ENCODE data around the gene TOM1L2. TPM values are rescaled to one million over a fixed set of nuclear protein-coding genes. Genes with fewer than 3 reads are reported as not detected.

TOM1L2 gene
- total RNA-seq, 3 donors from 2014 or later = 67.8 to 101 (median 87.7) TPM

DNA sequence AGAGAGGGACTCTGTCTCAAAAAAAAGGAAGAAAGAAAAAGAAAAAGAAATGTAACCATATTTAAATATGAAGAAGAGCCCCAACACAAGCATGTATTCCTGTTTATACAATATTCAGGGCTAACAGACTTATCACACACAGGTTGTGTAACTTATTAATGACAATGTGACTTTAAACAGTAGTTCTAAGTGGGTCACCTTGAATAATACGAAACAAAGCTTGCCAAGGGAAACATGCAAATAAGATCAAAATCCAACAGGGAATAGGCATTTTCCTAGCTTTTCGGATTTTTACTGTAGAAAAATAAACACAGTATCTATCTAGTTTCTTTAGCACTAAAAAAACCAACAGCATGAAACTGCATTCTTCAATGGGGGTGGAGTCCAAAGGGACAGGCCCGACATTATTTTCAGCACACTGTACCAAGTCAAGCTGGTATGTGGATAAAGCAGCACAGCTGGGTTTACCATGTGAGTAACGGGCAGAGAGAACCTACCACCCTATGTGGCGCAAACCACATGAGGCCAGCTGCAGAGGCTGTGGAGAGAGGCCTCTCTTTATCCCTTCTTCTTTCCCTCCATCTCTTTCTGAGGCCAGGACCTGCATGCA, 45.3 kb downstream of the TOM1L2 start:
- H3K36me3 ChIP-seq (ENCODE audit: low read depth) = no peaks in the 10 kb centered on the region
- ATAC-seq = no peak
- H3K9me3 ChIP-seq = no peaks in the 10 kb centered on the region
- TF ChIP-seq, protein P1, sequence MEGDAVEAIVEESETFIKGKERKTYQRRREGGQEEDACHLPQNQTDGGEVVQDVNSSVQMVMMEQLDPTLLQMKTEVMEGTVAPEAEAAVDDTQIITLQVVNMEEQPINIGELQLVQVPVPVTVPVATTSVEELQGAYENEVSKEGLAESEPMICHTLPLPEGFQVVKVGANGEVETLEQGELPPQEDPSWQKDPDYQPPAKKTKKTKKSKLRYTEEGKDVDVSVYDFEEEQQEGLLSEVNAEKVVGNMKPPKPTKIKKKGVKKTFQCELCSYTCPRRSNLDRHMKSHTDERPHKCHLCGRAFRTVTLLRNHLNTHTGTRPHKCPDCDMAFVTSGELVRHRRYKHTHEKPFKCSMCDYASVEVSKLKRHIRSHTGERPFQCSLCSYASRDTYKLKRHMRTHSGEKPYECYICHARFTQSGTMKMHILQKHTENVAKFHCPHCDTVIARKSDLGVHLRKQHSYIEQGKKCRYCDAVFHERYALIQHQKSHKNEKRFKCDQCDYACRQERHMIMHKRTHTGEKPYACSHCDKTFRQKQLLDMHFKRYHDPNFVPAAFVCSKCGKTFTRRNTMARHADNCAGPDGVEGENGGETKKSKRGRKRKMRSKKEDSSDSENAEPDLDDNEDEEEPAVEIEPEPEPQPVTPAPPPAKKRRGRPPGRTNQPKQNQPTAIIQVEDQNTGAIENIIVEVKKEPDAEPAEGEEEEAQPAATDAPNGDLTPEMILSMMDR (IDR thresholded peaks at IDR 0.05) = no peak
- H3K4me3 ChIP-seq = no peak overlapping the region
- DNase-seq = no peak
- intact Hi-C loops (cut with DNase I, micrococcal nuclease) = no loop called here
- peaks cover 19% of the 10 kb centered on the region for H3K4me1 ChIP-seq (ENCODE audit: low read depth)

DNA sequence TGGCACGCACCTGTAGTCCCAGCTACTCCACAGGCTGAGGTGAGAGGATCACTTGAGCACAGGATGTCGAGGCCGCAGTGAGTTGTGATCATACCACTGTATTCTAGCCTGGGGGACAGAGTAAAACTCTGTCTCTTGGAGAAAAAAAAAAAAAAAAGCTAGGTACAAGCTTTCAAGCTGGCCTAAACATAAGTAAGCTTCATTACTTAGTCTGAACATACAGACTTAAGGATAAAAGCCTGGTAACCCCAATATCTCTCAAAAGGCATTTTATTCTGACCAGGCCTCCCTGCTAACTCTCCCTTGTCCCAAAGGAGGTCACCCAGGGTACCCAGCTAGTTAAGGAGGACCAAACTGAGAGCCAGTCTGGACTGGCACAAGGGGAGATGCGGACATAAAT, 46.2 kb downstream of the TOM1L2 start:
- DNase-seq (no peak), ATAC-seq (no peak)
- TF ChIP-seq, protein P1 (IDR thresholded peaks at IDR 0.05) = no peak
- H3K4me1 ChIP-seq (ENCODE audit: low read depth) = peaks cover 26% of the 10 kb centered on the region
- H3K4me3 ChIP-seq = no peak overlapping the region
- no peaks in the 10 kb centered on the region for H3K36me3 ChIP-seq (ENCODE audit: low read depth)
- intact Hi-C loops (cut with DNase I, micrococcal nuclease) = no loop called here
- H3K9me3 ChIP-seq = no peaks in the 10 kb centered on the region

DNA sequence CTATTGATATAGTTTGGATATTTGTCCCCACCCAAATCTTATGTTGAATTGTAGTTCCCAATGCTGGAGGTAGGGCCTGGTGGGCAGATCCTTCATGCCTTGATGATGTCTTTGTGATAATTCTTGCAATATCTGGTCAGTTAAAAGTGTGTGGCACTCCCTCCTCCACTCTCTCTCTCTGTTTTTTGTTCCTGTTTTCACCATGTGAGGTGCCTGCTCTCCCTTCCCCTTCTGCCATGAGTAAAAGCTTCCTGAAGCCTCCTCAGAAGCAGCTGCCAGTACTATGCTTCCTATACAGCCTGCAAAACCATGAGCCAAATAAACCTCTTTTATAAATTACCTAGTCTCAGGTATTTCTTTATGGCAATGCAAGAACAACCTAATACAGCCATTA, 47.3 kb downstream of the TOM1L2 start:
- Histone ChIP-seq H3K36me3 (ENCODE audit: low read depth) (no peaks in the 10 kb centered on the region), H3K4me1 (ENCODE audit: low read depth) (peaks cover 26% of the 10 kb centered on the region), H3K9me3 (no peaks in the 10 kb centered on the region), H3K4me3 (no peak overlapping the region)
- TF ChIP-seq, protein P1 (IDR thresholded peaks at IDR 0.05) = no peak
- ATAC-seq = no peak
- no peak for DNase-seq
- intact Hi-C loops (cut with DNase I, micrococcal nuclease) = no loop called here

DNA sequence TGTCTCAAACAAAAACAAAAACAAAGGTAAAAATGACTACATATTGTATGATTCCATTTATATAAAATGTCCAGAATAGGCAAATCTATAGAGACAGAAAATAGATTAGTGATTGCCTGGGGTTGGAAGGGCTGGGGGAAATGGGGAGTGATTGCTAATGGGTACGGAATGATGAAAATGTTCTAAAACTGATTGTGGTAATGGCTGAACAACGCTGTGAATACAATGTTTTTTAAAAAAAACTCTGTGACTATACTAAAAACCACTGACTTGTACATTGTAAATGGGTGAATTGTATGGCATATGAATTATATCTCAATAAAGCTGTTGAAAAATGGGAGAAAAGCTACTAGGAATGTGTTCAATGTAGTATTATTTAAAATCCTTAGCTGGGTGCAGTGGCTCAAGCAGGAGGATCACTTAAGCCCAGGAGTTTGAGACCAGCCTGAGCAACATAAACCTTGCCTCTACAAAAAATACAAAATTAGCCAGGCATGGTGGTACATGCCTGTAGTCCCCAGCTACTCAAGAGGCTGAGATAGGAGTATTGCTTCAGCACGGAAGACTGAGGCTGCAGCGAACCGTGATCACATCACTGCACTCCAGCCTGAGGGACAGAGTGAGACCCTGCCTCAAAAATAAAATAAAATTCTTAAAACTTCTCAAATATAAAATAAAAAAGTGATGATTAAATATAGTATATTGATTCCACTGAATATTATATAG, 47.9 kb downstream of the TOM1L2 start:
- intact Hi-C loops (cut with DNase I, micrococcal nuclease) = no loop called here
- Histone ChIP-seq H3K4me1 (ENCODE audit: low read depth) (peaks cover 28% of the 10 kb centered on the region), H3K4me3 (no peak overlapping the region), H3K36me3 (ENCODE audit: low read depth) (no peaks in the 10 kb centered on the region), H3K9me3 (no peaks in the 10 kb centered on the region)
- no peak for DNase-seq
- no peak for ATAC-seq
- TF ChIP-seq, protein P1 (IDR thresholded peaks at IDR 0.05) = no peak

DNA sequence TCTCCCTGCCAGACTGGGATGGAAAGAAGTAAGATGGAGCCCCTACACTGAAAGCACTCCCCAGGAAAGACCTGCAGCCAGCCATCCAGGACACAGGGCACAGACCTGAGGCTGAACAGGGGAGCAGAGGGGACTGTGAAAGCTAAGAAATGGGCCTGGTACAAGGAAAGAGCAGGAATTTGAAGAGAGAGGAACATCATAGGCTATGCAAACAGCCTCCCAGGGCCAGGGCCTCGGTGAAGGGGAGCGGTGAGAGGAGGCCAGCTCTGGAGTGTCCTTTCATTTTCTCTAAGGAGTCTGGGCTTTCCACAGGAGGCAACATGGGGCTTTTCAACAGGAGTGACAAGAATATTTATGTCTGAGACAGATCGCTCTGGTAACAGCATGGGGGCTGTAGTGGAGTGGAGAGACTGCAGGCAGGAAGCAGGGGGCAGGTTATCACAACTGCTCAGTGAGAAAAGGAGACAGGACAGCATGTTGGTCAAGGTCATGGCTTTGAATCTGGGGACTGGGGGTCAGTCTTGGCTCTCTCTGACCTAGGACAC, 50.1 kb downstream of the TOM1L2 start:
- peaks cover 34% of the 10 kb centered on the region for H3K4me1 ChIP-seq (ENCODE audit: low read depth)
- H3K4me3 ChIP-seq = no peak overlapping the region
- intact Hi-C loops (cut with DNase I, micrococcal nuclease) = no loop called here
- TF ChIP-seq, protein P1 (IDR thresholded peaks at IDR 0.05) = no peak
- ATAC-seq (peak; percentile 25), DNase-seq (no peak)
- H3K9me3 ChIP-seq = no peaks in the 10 kb centered on the region
- no peaks in the 10 kb centered on the region for H3K36me3 ChIP-seq (ENCODE audit: low read depth)

All from mucosa of descending colon (tissue), 3 donors.